Measurements from ENCODE around the gene MCF2L.

The MCF2L gene

DNA sequence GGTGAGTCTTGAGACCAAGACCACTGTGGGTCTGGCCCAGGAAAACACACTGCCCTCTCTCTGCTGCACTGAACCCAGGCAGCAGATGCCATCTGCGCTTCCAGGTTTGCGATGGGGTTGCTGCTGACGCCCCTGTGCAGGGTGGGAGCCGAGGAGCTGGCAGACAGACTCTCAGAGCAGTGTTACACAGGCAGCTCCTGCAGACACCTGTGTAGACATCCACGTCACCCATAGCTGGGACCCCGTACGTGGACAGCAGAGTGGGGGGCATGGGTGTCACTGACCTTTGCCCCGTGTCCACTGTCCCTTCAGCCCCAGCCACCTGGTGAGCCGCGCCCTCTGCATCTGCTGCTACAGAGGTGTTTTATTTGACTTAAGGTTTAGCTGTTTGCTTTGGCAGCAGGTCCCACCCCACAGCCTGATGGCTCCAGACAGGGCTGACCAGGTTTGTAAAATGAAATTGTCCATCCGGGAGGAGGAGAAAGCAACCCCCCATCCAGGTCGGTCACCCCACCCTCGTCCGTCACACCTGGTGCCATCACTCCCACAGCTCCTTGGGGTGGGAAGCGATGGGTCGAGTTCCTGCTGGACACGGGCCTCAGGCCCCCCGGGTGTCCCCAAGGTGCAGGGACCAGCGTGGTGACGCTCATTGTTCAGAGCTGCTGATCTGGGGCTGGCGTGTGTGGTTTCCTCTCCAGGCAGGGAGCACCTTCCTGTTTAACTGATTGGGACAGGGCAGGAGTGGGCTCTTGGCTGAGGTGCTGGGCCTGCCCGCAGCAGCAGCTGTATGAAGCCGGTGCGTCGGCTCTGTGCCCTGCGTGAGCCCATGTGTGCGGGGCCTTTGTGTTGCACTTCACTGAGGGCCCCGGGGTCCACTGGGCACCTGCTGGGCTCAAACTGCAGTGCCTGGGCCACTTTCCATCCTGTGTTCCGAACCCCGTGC lies 28.4 kb downstream of the MCF2L start:
- H2AFZ ChIP-seq (ENCODE audit: low read depth, low read length, severe bottlenecking) = no peak overlapping the region
- H4K20me1 ChIP-seq (ENCODE audit: low read depth, low read length) = no peaks in the 10 kb centered on the region; the same call in 1 of the 2 replicates
- H3K9ac ChIP-seq (ENCODE audit: low read length) = no peak overlapping the region
- H3F3A ChIP-seq (ENCODE audit: insufficient read depth) = no peaks in the 10 kb centered on the region
- no peak overlapping the region for H3K4me2 ChIP-seq (ENCODE audit: low read depth, low read length, poor library complexity, severe bottlenecking)
- H3K9me2 ChIP-seq (replicated peaks; ENCODE audit: insufficient read depth, low read length) = no peaks in the 10 kb centered on the region
- no peaks in the 10 kb centered on the region for H3K9me3 ChIP-seq (ENCODE audit: insufficient read depth, low read length)
- no peaks in the 10 kb centered on the region for H3K36me3 ChIP-seq (ENCODE audit: low read length)
- TF ChIP-seq CTCF (IDR thresholded peaks at IDR 0.05; ENCODE audit: insufficient read depth, low read length, poor library complexity, severe bottlenecking) (no peak), EZH2phosphoT487 (conservative IDR thresholded peaks at IDR 0.05; ENCODE audit: low read length) (no peak)
- H3K79me2 ChIP-seq (ENCODE audit: insufficient read depth, low read length) = no peaks in the 10 kb centered on the region
- no peak overlapping the region for H3K27ac ChIP-seq (ENCODE audit: low read depth, low read length)
- H3K4me3 ChIP-seq (ENCODE audit: insufficient read depth, low read length, poor library complexity, severe bottlenecking) = no peak overlapping the region
- no peaks in the 10 kb centered on the region for H3K27me3 ChIP-seq (ENCODE audit: low read length)

DNA sequence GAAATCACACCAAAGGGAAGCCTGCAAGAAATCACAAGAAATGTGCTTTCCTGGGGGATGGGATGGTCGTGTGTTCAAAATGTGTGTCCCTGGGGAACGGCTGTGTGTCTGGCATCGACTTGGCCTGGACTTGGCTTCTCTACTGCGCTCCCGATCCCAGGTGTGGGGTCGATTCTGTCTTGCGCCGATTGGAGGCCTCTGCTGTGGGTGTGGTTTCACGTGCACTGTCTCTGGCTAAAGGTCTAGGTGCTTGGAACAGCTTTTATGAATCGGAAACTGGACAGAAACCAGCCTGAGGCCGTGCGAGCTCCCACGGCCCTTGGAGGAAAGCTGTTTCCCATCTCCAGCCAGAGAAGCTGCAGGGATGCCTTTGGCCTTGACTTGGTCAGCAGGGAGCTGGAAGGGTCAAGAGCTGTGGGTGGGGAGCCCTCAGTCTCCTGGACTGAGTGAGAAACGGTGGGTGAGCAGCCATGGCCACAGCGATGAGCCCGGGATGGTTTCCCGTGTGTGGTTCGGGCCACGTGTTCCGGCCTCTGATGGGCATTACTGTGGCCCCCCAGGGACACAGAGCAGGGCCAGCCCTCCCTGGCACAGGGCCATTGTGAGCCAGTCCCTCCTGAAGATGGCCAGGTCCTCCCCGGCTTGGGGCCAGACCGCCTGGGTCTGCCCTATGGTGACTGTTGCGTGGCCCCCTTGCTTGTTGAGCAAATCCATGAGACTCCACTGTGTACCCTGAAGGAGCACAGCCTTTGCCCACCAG lies 29.7 kb downstream of the MCF2L start:
- H3K36me3 ChIP-seq (ENCODE audit: low read length) = no peaks in the 10 kb centered on the region
- H3K79me2 ChIP-seq (ENCODE audit: insufficient read depth, low read length) = no peaks in the 10 kb centered on the region
- H2AFZ ChIP-seq (ENCODE audit: low read depth, low read length, severe bottlenecking) = no peak overlapping the region
- H3K9me3 ChIP-seq (ENCODE audit: insufficient read depth, low read length) = no peaks in the 10 kb centered on the region
- H4K20me1 ChIP-seq (ENCODE audit: low read depth, low read length) = no peaks in the 10 kb centered on the region; the same call in 1 of the 2 replicates
- H3K27me3 ChIP-seq (ENCODE audit: low read length) = no peaks in the 10 kb centered on the region
- no peaks in the 10 kb centered on the region for H3F3A ChIP-seq (ENCODE audit: insufficient read depth)
- TF ChIP-seq CTCF (IDR thresholded peaks at IDR 0.05; ENCODE audit: insufficient read depth, low read length, poor library complexity, severe bottlenecking) = no peak
- TF ChIP-seq EZH2phosphoT487 (conservative IDR thresholded peaks at IDR 0.05; ENCODE audit: low read length) = no peak
- H3K4me3 ChIP-seq (ENCODE audit: insufficient read depth, low read length, poor library complexity, severe bottlenecking) = no peak overlapping the region
- H3K9ac ChIP-seq (ENCODE audit: low read length) = no peak overlapping the region
- H3K4me2 ChIP-seq (ENCODE audit: low read depth, low read length, poor library complexity, severe bottlenecking) = no peak overlapping the region
- no peak overlapping the region for H3K27ac ChIP-seq (ENCODE audit: low read depth, low read length)
- H3K9me2 ChIP-seq (replicated peaks; ENCODE audit: insufficient read depth, low read length) = no peaks in the 10 kb centered on the region

- Histone ChIP-seq H3K27ac (ENCODE audit: low read depth, low read length) (no peak overlapping the region), H3K4me3 (ENCODE audit: insufficient read depth, low read length, poor library complexity, severe bottlenecking) (no peak overlapping the region), H4K20me1 (ENCODE audit: low read depth, low read length) (no peaks in the 10 kb centered on the region; the same call in 1 of the 2 replicates), H3K27me3 (ENCODE audit: low read length) (no peaks in the 10 kb centered on the region), H3K9me3 (ENCODE audit: insufficient read depth, low read length) (no peaks in the 10 kb centered on the region), H3K79me2 (ENCODE audit: insufficient read depth, low read length) (no peaks in the 10 kb centered on the region), H3K9me2 (replicated peaks; ENCODE audit: insufficient read depth, low read length) (no peaks in the 10 kb centered on the region), H3K36me3 (ENCODE audit: low read length) (no peaks in the 10 kb centered on the region), H3K9ac (ENCODE audit: low read length) (no peak overlapping the region), H2AFZ (ENCODE audit: low read depth, low read length, severe bottlenecking) (no peak overlapping the region), H3F3A (ENCODE audit: insufficient read depth) (no peaks in the 10 kb centered on the region), H3K4me2 (ENCODE audit: low read depth, low read length, poor library complexity, severe bottlenecking) (no peak overlapping the region)
- TF ChIP-seq EZH2phosphoT487 (conservative IDR thresholded peaks at IDR 0.05; ENCODE audit: low read length) (no peak), CTCF (IDR thresholded peaks at IDR 0.05; ENCODE audit: insufficient read depth, low read length, poor library complexity, severe bottlenecking) (no peak)
These were observed 30.6 kb downstream of the MCF2L start for GRCh38 chr13:112999414-113000177.
